GM21528 (cell line): Measurements from ENCODE around the gene E2F1.

Experiments used
- ATAC-seq: cut with Tn5 transposase; IDR thresholded peaks from one replicate; pipeline ENCODE4 v1.9.1; 2021; ENCODE audit warnings: mild to moderate bottlenecking, moderate library complexity; ENCODE audit not compliant: unreplicated experiment, low FRiP score

Gene E2F1

DNA sequence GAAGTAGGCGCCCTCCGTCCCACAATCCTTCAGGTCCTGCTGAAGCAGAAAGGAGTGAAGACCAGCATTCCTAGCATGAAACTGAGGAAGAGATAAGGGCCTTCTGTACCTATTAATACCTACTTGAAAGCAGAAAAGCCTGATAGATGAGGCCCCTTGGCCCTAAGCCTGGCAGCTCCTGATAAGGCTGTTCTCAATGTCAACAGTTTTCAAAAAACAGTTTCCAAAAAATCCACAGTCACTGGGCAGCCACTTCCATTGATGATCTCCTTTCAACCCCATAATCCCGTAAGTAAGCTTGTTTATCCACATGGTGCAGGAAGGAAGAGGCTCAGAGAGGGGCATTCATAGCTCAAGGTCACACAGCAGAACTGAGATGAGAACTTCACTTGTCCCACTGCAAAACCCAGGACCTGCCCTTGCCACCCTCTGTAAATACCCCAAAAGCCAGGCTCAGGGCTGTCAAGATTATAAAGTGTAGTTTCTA lies 2.8 kb upstream of the E2F1 start:
- no peak for ATAC-seq

- ATAC-seq = no peak
These were observed 2.1 kb upstream of the E2F1 start for GRCh38 chr20:33687993-33688937.

DNA sequence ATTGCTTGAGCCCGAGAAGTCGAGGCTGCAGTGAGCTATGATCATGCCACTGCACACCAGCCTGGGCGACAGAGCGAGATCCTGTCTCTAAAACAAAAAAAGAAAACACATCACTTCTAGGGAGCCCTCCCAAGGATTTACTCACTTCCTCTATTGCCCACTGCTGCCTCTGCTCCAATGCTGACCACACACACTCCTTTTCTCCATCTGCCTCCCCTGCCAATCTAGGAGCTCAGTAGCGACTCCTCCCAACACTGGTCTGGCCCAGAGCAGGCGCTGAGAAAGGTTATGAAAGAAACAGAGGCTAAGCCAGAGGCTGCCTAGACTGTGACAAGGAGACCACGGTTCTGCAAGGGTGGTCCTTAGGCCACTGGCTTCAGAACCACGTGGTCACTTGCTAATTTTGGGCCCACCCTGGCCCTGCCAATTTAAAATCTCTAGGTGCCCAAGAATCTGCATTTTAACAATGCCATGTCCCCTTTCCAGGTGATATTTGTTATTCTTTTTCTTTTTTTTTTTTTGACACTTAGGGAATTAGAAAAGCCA lies 1.3 kb upstream of the E2F1 start:
- no peak for ATAC-seq

- ATAC-seq = no peak
These were observed 790 bp upstream of the E2F1 start for GRCh38 chr20:33686984-33687366.

DNA sequence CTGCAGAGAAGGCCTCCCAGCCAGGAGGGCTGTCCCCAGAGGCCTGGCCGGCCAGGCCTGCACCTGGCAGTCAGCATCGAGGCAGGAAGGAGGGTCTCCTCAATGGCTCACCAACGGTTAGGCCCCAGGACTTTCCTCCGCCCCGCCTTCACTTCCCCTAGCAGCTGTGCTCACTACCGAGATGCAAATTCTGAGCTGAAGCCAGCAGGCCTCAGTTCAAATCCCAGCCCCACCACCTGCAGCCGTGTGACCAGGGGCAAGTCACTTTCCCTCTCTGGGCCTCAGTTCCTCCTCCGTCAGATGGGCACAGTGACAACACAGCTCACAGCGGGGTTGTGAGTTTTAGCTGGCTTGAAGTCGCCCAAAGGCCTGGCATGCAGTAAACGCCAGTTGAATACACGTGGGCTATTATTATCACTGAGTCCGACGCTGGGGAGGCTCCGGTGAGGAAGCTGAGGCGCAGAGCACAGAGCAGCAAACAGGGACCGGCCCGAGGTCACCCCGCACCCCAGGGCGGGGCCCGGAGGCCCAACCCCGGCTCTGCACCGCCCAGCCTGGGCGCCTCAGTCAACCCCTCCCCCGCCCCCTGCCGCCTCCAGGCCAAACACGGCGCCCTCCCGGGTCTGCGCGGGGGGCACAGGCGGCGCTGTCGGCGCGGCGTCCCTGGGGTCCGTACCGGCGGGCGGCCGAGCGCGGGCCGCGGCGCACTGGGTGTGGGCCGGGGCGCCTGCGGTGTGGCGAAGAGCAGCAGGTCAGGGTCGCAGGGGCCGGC lies 671 bp downstream of the E2F1 start:
- ATAC-seq = peak; percentile 47

GRCh38 chr20:33684533-33685327 lies 1.5 kb downstream of the E2F1 start:
- peak; percentile 2 for ATAC-seq

DNA sequence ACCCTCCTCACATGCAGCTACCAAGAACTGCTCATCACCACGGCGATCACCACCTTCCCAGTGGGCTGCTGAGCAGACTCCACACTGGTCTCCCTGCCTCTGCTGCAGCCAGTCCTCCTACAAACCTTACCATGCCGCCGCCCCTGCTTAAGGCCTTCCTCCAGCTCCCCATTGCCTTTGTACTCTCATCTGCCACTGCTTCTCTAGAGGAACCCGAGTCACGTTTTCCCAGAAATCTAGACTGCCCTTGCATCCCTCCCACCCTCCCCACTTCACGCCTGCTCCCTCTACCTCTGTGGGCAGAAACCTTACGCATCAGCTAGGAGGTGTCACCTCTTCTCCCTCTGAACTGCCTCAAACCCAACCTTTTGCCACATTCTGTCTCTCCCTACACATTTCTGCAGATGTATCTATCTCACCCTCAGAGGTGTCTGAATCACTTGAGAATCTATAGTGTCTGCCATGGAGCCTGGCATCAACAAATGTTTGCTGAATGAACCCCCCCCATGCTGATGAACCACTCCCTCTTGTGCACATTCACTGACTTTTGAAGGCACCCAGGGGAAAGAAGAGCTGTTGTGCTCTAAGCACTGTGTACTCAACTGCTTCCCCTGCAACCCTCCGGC lies 4.3 kb downstream of the E2F1 start:
- no peak for ATAC-seq

GRCh38 chr20:33681288-33681687 lies 4.9 kb downstream of the E2F1 start:
- no peak for ATAC-seq

GRCh38 chr20:33680686-33681085 lies 5.5 kb downstream of the E2F1 start:
- ATAC-seq = no peak

DNA sequence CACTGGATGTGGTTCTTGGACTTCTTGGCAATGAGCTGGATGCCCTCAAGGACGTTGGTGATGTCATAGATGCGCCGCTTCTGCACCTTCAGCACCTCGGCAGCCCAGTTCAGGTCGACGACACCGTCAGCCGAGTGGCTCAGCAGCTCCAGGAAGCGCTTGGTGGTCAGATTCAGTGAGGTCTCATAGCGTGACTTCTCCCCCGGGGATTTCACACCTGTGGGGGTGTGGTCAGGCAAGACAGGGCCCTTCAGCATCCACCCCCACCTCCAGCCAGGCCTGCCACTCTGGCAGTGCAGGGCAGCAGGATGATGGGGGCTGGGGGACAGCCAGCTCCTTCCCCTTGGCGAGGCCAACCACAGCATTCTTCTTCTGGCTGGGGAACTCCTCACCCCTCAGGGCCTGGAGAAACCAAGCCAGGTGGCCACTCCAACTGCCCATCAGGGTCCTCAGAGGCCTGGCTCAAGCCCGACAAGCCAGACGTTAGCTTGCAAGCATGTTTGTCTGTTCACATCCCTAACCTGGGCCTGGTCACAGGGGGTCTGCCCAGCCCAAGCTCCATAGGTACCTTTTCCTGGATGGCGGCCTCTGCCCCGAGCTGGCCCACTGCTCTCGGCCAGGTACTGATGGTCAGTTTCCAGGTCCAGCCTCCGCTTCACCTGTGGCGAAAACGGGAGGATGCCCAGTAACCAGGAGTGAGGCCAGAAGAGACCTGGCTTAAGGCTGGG lies 6.3 kb downstream of the E2F1 start:
- no peak for ATAC-seq

DNA sequence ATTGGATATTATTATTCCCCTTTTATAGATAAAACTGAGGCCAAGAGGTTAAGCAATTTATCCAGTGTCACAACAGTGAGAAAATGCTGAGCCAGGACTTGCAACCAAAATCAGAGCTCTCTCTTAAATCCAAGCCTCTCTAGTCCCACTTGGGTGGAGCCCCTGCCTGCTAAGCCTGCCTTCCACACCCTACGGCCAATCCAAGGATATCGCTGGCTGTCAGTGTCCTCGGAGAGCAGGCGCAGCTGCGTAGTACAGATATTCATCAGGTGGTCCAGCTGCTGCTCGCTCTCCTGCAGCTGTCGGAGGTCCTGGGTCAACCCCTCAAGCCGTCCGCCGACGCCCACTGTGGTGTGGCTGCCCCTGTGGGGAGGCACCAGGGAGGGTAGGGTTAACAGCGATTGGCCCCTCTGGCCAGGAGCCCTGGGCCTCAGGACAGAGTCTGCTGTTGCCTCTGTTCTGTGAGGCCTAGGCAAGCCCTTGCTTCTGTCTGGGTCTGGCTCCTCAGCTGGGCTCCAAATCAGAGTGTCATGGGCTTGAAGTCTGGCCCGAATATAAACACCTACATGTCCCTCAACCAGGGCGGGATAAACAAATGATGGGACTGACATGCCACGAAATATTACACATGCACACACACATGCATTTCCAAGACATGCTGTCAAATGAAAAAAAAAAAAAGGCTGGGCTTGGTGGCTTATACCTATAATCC lies 8.0 kb downstream of the E2F1 start:
- ATAC-seq = no peak

- no peak for ATAC-seq
These were observed 9.2 kb downstream of the E2F1 start for GRCh38 chr20:33676652-33677645.

GRCh38 chr20:33676121-33676520 lies 10.1 kb downstream of the E2F1 start:
- ATAC-seq = no peak

DNA sequence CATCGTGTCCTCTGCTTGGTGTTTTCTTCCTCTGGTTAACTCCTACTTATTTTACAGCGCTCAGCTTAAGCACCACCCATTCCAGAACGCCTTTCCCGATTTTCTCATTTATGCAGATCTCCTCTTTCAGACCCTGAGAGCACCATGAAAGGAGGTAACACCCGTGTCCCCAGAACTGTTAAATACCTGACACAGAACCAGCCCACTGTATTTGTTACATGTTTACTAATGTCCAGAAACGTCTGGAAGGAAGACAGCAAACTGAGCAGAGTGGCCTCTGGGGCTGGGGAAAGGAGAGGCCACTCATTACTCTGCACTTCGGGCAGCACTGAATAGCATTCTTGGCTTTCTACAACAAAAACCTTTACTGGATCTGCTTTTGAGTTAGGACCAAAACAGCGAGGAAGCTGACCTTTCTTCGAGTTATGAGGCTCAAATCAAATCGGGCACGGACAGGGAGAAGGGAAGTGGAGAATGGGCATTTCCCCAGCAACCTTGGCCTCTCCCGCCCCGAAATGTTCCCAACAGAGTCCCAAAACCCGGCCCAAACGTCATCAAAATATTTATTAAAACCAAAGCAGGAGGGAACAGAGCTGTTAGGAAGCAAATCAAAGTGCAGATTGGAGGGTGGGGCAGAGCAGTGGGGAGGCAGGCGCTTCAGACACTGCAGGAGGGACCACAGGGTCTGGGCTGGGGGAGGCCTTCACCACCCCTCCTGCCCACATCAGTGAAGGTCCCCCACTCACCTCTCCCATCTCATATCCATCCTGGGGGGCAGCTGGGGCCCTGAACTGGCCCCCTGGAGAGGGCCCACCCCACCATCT lies 10.8 kb downstream of the E2F1 start:
- no peak for ATAC-seq

GRCh38 chr20:33674294-33675135 lies 11.7 kb downstream of the E2F1 start, which contains the start of gene NECAB3:
Gene NECAB3 (minus strand): TSS chr20:33674428. CDS start chr20:33674352, 76 bp downstream.
- peak; percentile 52 for ATAC-seq
